ENCODE measurements around the gene CHAF1A.

The CHAF1A gene, protein sequence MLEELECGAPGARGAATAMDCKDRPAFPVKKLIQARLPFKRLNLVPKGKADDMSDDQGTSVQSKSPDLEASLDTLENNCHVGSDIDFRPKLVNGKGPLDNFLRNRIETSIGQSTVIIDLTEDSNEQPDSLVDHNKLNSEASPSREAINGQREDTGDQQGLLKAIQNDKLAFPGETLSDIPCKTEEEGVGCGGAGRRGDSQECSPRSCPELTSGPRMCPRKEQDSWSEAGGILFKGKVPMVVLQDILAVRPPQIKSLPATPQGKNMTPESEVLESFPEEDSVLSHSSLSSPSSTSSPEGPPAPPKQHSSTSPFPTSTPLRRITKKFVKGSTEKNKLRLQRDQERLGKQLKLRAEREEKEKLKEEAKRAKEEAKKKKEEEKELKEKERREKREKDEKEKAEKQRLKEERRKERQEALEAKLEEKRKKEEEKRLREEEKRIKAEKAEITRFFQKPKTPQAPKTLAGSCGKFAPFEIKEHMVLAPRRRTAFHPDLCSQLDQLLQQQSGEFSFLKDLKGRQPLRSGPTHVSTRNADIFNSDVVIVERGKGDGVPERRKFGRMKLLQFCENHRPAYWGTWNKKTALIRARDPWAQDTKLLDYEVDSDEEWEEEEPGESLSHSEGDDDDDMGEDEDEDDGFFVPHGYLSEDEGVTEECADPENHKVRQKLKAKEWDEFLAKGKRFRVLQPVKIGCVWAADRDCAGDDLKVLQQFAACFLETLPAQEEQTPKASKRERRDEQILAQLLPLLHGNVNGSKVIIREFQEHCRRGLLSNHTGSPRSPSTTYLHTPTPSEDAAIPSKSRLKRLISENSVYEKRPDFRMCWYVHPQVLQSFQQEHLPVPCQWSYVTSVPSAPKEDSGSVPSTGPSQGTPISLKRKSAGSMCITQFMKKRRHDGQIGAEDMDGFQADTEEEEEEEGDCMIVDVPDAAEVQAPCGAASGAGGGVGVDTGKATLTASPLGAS
- total RNA-seq: 19.1 to 24.6 reads per million in 2 donors

DNA sequence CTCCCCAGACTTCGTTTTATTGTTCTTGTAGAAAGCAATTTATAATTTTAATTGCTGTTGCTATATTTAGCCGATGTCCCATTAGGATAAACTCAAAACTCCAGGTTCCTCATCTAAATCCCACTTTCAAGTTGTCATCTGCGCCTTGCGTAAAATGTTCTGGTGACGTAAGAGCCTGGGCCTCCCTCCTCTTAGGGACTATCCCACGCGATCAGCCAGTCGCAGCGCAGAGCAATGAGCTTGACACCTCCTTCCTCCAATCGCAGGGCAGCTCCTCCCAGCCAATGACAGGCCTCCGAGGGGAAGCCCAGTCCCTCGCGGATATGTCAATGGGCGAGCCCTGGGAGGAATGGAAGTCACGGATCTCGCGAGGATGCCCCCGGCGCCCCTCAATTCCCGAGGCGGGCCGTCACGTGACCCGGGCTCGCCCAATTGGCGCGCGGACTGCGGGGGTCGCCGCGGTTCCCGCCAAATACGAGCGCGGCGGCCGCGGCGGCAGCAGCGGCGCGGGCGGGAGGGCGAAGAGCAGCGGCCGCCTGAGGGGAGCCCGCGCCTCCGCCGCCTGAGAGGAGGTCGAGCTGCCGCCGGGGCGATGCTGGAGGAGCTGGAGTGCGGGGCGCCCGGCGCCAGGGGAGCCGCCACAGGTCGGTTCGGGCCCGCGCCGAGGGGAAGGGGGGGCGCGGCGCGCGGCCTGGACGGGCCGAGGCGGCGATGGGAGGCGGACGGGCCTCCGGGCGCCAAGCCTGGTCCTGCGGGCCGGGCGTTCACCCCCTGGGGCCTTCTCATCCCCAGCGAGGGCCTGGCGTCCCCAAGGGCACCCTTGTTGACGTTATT lies at the start of gene CHAF1A:
TSS of gene CHAF1A (plus strand) at position 470 of the 834 bp plus-strand sequence. CDS start at position 593, 123 bp downstream.
- peak; percentile 98 for DNase-seq

DNA sequence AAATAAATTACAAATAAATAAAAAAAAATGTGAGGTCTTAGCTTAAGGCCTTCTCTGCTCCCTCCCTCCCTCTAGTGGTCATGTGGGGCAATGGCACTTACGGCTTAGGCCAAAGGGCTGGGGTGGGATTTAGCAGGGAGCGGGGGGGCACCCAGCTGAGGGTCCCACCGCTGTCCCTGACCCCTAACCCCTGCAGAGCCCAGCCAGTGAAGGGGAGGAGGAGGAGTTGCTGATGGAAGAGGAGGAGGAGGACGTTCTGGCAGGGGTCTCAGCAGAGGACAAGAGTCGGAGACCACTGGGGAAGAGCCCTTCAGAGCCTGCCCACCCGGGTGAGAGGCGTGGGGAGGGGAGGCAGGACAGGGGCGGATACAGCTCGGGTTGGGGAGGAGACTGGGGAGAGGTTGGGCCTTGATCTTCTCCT lies 49.7 kb upstream of the CHAF1A start:
- DNase-seq: peak; percentile 49

DNA sequence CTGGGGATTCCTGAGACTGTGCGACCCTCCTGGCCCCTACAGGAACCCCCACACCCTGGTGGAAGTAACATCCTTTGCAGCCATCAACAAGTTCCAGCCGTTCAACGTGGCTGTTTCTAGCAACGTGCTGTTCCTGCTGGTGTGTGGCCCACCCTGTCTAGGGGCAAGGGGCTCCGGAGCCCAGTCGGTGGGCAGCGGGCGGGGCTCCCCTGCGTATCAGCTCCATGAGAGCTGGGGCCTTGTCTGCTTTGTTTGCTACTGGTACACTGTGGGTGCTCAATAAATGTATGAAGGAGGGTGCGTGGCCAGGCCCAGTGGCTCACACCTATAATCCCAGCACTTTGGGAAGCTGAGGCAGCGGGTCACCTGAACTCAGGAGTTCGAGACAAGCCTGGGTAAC lies 48.2 kb upstream of the CHAF1A start:
- no peak for DNase-seq

DNA sequence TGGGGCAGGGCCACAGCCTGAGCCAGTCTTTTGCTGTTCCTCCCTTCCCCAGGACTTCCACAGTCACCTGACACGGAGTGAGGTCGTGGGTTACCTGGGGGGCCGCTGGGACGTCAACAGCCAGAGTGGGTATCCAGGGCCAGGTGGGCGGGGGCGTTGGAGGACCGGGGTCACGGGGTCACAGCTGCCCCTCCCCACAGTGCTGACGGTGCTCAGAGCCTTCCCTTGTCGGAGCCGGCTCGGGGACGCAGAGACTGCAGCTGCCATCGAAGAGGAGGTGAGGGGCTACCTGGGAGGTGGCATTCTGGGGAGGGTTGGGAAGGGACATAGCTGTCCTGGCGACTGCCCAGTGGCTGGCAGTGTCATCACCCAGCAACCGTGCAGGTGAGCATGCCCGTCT lies 47.5 kb upstream of the CHAF1A start:
- no peak for DNase-seq

DNA sequence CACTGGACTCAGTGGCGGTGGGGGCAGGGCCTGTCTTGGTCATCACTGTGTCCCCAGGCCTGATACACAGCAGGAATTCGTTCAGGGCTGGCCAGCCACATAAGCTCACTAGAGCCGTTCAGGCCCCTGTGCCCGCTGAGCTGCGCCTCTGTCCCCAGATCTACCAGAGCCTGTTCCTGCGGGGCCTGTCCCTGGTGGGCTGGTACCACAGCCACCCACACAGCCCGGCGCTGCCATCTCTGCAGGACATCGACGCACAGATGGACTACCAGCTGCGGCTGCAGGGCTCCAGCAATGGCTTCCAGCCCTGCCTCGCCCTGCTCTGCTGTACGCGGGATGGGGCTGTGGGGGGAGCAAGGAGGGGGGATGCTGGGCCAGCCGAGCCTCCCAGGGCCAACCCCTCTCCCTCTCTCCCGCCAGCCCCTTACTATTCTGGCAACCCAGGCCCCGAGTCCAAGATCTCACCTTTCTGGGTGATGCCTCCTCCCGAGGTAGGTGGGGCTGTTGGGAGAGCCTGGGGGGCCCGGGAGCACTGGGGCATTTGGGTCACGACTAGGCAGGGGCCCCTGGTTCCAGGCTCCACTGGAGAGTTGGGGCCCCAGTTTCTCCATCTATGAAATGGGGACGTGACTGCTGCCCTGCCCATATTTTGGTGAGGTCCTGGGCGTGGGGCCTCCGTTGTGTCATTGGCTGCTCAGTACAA lies 45.2 kb upstream of the CHAF1A start:
- DNase-seq: no peak

DNA sequence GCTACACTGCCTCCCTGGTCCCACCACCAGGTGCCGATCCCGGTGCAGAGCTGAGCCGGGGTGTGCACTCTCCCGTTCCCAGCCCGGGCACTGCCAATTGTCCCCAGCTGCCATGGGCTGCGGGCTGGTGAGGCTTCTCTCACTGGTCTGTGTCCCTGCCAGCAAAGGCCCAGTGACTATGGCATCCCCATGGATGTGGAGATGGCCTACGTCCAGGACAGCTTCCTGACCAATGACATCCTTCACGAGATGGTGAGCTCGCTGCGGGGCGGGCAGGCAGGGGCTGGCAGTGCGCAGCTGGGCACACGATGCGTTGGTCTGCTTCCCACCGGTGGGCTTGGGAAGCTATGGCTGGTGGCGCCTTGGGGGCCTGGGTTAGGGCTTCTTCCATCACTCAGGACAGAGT lies 44.5 kb upstream of the CHAF1A start:
- no peak for DNase-seq

DNA sequence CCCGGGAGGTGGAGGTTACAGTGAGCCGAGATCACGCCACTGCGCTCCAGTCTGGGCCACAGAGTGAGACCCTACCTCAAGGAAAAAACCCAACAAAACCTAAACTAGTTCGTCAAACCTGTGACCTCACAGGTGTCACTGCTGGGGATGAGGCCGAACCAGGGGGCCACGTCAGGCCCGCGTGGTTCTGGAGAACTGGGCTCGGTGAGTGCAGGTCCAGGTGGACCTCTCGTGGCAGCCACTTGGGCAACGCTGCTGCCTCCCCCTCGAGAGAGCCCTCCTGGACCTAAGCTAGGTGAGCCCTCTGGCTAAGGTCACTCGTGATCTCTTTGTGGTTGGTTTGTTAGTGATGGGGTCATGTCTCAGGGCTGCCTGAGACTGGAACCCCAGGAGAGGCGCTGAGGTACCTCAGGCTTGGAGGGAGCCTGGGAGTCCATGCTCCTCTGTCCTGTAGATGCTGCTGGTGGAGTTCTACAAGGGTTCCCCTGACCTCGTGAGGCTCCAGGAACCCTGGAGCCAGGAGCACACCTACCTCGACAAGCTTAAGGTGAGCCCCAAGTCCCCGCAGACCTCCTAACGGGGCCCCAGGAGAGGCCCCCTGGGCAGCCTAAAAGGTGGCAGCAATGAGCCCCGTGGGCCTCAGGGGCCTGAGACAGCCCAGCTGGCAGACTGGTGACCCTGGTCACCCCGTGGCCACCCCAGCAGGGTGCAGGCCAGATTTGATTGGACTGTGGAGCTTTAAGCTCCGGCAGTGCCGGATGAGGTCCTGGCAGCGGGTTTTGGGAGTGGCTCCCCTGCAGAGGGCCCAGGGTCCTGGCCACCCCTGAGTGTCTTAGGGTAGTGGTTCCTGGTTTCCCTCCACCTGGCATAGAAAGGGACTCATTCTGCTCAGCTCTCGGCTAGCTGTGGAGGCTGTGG lies 43.5 kb upstream of the CHAF1A start:
- no peak for DNase-seq

DNA sequence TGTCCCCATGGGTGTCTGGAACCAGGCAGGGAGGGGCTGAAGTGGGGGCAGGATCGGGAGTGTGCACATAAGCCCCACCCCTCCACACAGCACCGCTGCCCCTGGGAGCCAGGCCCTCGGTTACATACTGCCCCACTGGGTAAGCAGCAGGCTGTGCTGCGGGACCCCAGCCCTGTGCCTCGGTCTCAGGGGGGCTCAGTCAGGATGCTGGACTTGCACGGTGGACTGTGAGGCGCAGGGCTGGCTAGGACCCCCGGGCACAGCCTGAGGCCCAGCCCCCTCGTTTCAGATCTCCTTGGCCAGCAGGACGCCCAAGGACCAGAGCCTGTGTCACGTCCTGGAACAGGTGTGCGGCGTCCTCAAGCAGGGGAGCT lies 42.8 kb upstream of the CHAF1A start:
- no peak for DNase-seq

DNA sequence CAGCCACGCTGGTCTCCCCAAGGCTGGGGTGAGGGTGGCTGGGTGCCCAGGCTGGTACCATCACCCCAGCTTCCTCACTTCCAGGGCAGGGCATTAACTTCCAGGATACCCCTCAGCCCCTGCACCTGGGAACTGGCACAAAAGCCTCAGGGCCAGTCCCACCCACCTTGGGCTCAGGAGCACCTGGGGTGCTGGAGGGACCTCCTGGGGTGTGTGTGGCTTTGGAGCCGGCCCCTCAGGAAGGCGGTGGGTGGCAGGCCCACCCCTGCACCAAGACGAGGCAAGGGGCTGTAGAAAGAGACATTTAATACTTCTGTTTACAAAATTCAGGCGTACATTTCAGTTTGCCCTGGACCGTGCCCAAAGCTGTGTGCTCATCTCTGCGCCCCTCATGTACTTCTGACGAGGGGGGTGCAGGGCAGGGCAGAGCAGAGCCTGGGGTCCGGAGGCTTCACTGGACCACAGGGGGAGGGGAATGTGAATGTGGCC lies 42.3 kb upstream of the CHAF1A start:
- DNase-seq: no peak

DNA sequence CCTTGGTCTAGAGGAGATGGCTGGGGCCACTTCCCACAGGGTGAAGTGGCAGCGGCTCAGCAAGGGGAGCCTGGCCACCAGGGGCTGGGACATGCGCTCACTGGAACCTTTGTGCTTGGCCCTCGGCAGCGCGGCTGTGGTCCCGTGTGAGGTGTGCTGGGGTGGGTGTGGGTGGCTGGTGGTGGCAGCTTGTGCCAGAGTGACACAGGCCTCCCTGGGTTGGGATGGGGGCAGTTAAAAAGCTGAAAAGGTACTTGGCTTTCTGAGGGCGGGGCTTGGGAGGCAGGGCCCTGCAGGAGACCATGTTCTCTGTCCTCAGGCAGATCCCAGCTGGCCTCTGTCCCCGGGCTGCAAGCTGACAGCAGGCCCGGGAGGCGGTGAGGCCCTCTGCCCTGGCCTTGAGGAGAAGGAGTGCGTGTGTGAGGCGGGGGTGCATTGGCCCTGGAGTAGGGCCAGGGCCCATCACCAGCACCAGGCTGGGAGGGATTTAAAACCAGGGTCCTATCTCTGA lies 41.7 kb upstream of the CHAF1A start:
- no peak for DNase-seq

DNA sequence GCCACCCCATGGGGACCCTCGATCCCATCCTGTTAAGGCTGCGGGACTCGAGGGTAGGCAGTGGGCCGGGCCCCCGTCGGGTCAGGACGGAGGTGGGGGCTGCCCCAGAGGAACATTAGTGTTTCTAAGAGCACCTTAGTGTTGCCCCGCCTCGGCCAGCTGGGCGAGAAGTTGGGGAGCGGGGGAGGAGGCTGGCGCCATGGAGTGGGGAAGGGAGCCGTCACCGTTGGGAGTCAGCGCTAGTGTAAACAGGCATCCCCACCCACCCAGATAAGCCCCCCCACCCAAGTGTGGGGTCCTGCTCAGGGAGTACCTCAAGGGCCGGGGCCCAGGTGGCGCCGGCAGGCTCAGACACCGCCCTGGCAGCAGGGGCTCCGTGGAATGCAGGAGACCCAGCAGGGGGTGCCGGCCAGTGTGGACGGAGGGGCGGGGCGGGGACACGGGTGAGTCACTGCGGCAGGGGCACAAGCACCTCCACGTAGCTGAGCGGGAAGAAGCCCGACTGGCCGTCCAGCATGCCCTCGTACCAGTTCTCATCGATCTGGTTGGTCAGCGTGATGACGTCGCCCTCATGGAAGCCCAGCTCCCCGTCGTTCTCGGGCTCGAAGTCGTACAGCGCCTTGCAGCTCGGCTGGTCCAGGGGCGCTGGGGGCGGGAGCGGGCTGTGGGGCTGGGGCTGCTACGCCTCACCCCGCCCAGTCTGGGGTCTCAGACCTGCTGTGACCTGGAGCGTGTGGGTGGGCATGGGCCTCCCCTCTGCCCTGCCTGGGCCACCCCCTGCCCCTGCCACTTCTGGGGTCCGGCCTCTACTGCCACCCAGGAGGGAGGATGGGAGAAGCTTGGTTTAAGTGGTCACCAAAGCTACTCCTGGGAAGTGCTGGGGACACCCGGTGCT lies 41.0 kb upstream of the CHAF1A start:
- DNase-seq: no peak

DNA sequence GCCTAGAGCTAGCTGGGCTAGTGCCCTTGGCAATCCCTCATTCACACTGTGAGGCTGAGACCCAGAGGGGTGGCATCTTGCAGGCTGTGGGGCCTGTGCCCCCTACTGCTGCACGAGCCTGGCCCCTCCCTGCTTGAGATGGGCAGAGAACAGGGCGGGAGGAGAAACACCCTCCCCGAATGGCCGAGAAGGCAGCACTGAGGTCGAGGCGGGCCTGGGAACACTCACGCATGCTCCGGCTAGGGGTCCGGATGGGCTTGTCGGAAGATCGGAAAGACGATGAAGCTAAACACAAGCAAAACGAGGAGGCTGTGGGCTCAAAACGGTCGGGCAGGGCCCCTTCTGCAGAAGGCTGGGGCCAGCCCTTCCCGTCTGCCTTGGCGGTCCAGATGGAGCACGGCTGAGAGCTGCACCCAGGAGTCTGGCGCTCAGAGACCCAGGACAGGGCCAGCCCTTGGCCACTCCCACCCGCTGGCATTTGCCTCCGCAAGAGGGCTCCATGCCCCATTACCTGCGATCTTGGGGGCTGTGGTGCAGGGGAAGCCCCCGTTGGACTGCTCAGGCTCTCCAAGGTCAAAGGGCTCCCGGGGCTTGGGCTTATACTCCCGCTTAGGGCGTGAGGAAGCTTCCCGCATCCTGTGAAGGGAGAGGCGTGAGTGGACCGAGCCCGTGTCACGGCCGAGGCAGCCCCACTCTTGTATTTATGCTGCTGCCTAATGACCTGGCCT lies 40.2 kb upstream of the CHAF1A start:
- no peak for DNase-seq

DNA sequence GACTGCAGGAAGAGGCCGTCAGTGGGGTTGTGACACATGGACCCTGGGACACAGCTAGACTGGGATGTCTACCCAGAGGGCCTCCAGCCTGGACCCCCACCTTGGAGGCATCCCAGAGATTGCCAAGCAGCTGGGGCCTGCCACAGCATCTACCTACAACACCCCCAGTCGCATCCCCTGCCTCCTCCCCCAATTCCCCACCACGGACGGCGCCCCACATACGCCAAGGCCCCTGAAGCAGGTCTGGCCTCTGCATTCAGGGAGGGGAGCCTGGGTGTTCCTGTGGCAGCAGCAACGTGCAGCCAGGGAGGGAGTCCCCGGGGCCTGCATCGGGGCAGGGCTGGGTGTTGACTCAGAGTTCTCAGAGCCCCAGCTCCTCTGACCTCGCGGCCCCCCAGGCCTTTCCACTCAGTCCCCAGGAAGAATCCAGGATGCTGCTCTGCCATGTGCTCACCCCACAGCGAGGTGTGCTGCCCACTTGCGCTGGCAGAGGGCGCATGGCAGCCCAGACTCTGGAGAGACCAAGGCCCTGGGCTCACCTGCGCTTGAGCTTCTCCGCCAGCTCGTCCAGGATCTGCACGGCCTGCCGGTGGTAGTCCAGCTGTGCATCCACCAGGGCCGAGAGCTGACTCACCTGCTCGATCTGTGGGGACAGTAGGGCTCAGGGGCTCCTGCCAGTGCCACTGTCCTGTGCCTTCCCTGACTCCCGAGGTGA lies 39.5 kb upstream of the CHAF1A start:
- DNase-seq: no peak

DNA sequence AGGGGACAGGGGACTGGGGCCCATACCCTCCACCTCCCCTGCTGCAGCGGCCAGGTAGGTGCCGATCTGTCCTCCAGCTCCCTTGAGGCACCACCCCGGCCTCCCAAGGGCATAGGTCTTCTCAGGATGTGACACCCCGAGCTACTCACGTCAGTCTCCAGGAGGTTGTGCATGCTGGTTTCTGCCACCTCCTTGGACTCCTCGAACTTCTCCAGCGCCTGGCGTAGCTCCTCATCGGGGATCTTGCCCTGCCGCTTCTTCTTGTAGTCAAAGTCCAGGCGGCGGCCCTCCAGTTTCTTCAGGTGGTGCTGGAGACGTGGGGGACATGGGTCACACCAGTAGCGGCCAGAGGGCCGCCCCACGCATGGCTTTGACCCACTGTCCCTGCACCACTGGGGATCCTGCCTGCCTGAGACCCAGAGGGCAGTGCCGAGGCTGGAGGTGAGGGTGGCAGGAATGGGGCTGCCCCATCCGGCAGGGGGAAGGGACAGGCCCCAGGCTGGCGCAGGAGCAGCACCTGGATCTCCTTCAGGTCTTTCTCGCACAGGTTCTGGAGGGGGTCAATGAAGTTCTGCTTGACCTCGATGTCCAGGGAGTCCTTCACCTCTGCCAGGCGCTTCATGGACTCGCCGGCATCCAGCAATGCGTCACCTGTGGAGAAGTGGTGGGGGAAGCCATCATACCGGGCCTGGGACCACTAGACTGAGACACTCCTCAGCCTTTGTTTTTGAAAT lies 38.7 kb upstream of the CHAF1A start:
- no peak for DNase-seq

DNA sequence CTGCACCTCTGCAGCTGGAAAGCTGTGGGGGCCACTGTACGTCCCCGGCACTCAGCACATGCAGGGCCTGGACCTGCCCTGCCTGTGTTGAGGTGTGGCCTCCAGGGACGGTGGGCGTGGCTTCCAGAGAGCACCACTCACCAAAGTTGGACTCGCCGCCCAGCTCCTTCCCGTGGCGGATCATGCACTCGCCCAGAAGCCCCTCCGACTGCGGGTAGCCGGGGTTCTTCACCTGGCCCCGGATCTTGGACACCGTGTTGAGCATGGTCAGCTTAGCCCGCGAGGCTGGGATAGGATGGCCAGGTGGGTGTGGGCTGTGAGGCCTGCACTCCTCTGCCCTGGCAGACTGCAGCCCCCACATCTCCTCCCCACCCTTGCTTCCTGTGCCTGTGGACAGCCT lies 37.1 kb upstream of the CHAF1A start:
- no peak for DNase-seq

DNA sequence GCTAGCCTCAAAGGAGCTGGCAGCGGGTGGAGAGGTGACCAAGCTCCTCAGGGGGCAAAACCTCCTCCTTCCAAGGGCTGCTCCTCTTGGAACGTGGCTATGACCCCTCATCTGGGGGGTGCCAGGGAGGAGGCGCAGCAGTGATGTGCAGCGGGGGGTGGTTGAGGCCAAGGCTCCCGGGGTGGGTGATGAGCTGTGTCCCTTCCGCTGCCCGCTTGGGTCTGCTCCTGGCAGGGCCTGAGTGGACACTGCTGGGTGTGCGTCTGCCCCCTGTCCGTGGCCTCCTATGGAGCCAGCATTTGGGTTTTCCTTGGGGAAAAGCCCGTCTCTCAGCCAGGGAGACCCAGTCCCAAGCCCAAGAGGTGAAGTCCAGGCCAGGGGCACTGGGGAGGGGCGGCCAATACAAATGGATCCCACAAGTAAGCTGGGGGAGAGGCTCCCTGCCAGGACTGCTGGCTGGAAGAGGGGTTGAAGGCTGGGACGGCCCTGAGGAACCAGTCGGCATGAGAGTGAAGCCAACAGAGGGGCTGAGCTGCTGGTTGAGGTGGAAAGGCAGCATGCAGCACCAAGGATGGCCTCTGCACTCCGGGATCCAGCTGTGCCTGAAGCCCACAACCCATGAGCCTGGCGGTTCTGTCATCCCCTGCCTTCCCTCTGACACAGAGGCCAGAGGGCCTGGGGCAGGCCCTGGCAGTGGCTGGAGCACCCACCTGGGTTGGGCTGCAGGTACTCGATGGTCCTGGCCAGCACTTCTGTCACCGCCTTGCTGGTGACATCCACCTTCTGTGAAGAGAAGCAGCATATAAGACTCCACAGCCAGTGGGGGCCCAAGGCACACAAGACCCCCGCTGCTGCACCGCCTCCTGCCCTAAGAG lies 36.4 kb upstream of the CHAF1A start:
- DNase-seq: no peak
